ENCODE results near the gene ENPP3.

- TF ChIP-seq CTCF (IDR thresholded peaks at IDR 0.05; ENCODE audit: borderline replicate concordance, extremely low read depth, low read length, poor library complexity, severe bottlenecking) (no peak), EZH2 (IDR thresholded peaks at IDR 0.05; ENCODE audit: borderline replicate concordance, low read depth, low read length, severe bottlenecking) (no peak)
Measured at GRCh38 chr6:131766631-131767030, 129.5 kb downstream of the ENPP3 start.

Measured in DND-41 (cell line).